Astrocyte of the cerebellum (primary cell): ENCODE data around the gene KCNIP3.

Experiments
- DNase-seq: peaks from one replicate; pipeline ENCODE4 v3.0.0-alpha.2; 2011; ENCODE audit warnings: low read depth
- H3K4me3 ChIP-seq: 2 replicates; pipeline ENCODE4 v1.5.1; 2011; ENCODE audit warnings: mild to moderate bottlenecking, low read depth, low read length, moderate library complexity
- CTCF ChIP-seq: IDR thresholded peaks from 2 replicates; pipeline ENCODE4 v1.5.1; 2012; ENCODE audit warnings: low read length, low read depth, moderate library complexity, mild to moderate bottlenecking; ENCODE audit errors: missing control alignments
- in situ Hi-C: cut with HindIII; loops from 2 replicates; pipeline ENCODE4 v1.10.0; 2017; ENCODE audit warnings: low sequenced_read_pairs

KCNIP3 gene

GRCh38 chr2:95383635-95384027, 86.5 kb downstream of the KCNIP3 start:
- H3K4me3 ChIP-seq = no peak overlapping the region
- no peak for TF ChIP-seq CTCF
- DNase-seq = no peak
- in situ Hi-C loops = no loop called here

- no peak for DNase-seq
- in situ Hi-C loops = no loop called here
- no peak overlapping the region for H3K4me3 ChIP-seq
- no peak for TF ChIP-seq CTCF
These were observed 87.9 kb downstream of the KCNIP3 start for GRCh38 chr2:95384854-95385569.

GRCh38 chr2:95385570-95385984, 88.4 kb downstream of the KCNIP3 start:
- DNase-seq = no peak
- H3K4me3 ChIP-seq = no peak overlapping the region
- in situ Hi-C loops = no loop called here
- no peak for TF ChIP-seq CTCF

- no peak overlapping the region for H3K4me3 ChIP-seq
- no peak for TF ChIP-seq CTCF
- in situ Hi-C loops = no loop called here
- DNase-seq = no peak
These were observed 88.9 kb downstream of the KCNIP3 start for GRCh38 chr2:95386031-95386430.

GRCh38 chr2:95387358-95387757, 90.2 kb downstream of the KCNIP3 start:
- H3K4me3 ChIP-seq = no peak overlapping the region
- in situ Hi-C loops = no loop called here
- TF ChIP-seq CTCF = no peak
- no peak for DNase-seq

- DNase-seq = no peak
- TF ChIP-seq CTCF = no peak
- H3K4me3 ChIP-seq = no peak overlapping the region
- in situ Hi-C loops = no loop called here
These were observed 91.0 kb downstream of the KCNIP3 start for GRCh38 chr2:95388091-95388692.
